Thyroid gland (tissue), 4 donors: ENCODE measurements around the gene NFIX.

ENCODE experiments used
- CTCF ChIP-seq, 6 experiments: fragments of 200-600 bp in 3 of 6; fragments of 450-650 bp in 3 of 6; sonication (generic) in 3 of 6; IDR thresholded peaks; one replicate each; pipeline ENCODE4 v1.5.1; 2016 to 2019; ENCODE audit warnings: antibody characterized with exemption in 6 of 6, mild to moderate bottlenecking in 2 of 6, inconsistent platforms in 1 of 6, moderate library complexity in 1 of 6
- POLR2A ChIP-seq, 2 donors: fragments of 450-650 bp; IDR thresholded peaks; one replicate each; pipeline ENCODE4 v1.6.1; 2017; ENCODE audit warnings: antibody characterized with exemption in 2 of 2, mild to moderate bottlenecking in 2 of 2, moderate library complexity in 1 of 2

DNA sequence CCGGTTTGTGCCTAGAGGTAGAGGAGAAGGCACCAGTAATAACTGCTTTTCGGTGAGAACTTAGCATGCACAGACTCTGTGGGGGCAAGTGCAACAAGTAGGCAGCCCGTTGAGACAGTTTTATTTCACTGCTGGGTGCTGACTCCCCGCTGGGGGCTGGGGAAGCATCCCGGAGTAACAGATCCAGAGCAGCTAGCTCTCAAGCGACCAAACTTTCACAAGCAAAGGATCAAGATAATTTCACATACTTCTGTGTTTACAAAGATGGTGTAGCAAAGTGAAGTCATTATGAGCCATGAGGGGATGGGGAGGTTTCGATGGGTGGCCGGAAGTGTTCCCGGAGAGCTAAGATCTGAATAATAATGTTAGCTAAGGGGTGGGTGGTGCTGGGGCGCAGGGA is 125.5 kb downstream of the NFIX start:
- TF ChIP-seq CTCF (IDR thresholded peaks at IDR 0.05), result no peak
- no peak for TF ChIP-seq POLR2A (IDR thresholded peaks at IDR 0.05)
